HCT116 (cell line): ENCODE measurements around the gene MOV10L1. TPM values are rescaled to one million over a fixed set of nuclear protein-coding genes. Genes with fewer than 3 reads are reported as not detected.

ENCODE experiments used
- ATAC-seq: fragments of 200-7000 bp; cut with Tn5 transposase; 2 replicates; pipeline ENCODE4 v1.9.1; 2020; ENCODE audit warnings: mild to moderate bottlenecking, moderate library complexity
- BruUV-seq: library from RNA; stranded (reverse); fragments of 400-500 nt; replicated peaks from 2 replicates; lab custom pipeline; 2021; lab: Mats Ljungman, UMichigan
- CTCF ChIA-PET: fragments of 300-600 bp; sonication (Branson Sonifier 250); formaldehyde crosslinking; loops from one replicate; lab custom pipeline; 2021; ENCODE audit warnings: antibody characterized with exemption; lab: Charles Lee
- POLR2A ChIA-PET: fragments of 300-600, 350-600 bp; sonication (Branson Sonifier 250); formaldehyde crosslinking; loops from one replicate; lab custom pipeline; 2021; ENCODE audit warnings: antibody characterized with exemption; lab: Charles Lee
- RAD21 ChIA-PET, 2 experiments: fragments of 300-600 bp; sonication (Branson Sonifier 250); formaldehyde crosslinking; loops; one replicate each; lab custom pipeline; 2023; ENCODE audit warnings: low total read pairs in 2 of 2; ENCODE audit not compliant: uncharacterized antibody in 2 of 2, unreplicated experiment in 2 of 2, low non-redundant PET in 1 of 2; lab: Charles Lee
- DNase-seq: peaks from one replicate; pipeline ENCODE4 v3.0.0-alpha.2; 2010; ENCODE audit warnings: low read depth, low spot score
- H2AFZ ChIP-seq: fragments of 200-600 bp; shearing (Covaris generic), sonication (generic); 2 replicates; pipeline ENCODE4 v1.6.1; 2017; ENCODE audit warnings: low read depth, mixed run types, mixed read lengths, antibody characterized with exemption, low read length; ENCODE audit not compliant: poor library complexity, severe bottlenecking
- H3K27ac ChIP-seq: 2 replicates; pipeline ENCODE4 v1.5.1; 2012; ENCODE audit warnings: low read depth, low read length
- H3K27me3 ChIP-seq: fragments of 200-600 bp; sonication (generic); 2 replicates; pipeline ENCODE4 v1.6.1; 2016; ENCODE audit warnings: mixed run types, low read length, mixed read lengths; ENCODE audit not compliant: insufficient read depth
- H3K36me3 ChIP-seq, 2 experiments: fragments of 200-500 bp in 1 of 2; fragments of 200-600 bp in 1 of 2; sonication (Bioruptor generic) in 1 of 2; sonication (generic) in 1 of 2; 2 replicates each; pipeline versions ENCODE4 v1.5.1 to v1.6.1; 2014 to 2016; ENCODE audit warnings: low read length in 2 of 2, inconsistent platforms in 1 of 2, mixed read lengths in 1 of 2, mixed run types in 1 of 2; ENCODE audit not compliant: insufficient read depth in 2 of 2, control insufficient read depth in 1 of 2
- H3K4me1 ChIP-seq, 2 experiments: fragments of 200-600 bp in 1 of 2; sonication (generic) in 1 of 2; 2 replicates each; pipeline versions ENCODE4 v1.5.1 to v1.6.1; 2012 to 2017; ENCODE audit warnings: low read length in 2 of 2, inconsistent platforms in 1 of 2, mild to moderate bottlenecking in 1 of 2, mixed read lengths in 1 of 2, mixed run types in 1 of 2, moderate library complexity in 1 of 2; ENCODE audit not compliant: insufficient read depth in 2 of 2, control insufficient read depth in 1 of 2
- H3K4me2 ChIP-seq: fragments of 200-600 bp; sonication (generic); 2 replicates; pipeline ENCODE4 v1.6.1; 2017; ENCODE audit warnings: mixed run types, low read length, mixed read lengths
- H3K4me3 ChIP-seq, 2 experiments: fragments of 200-600 bp in 1 of 2; sonication (generic) in 1 of 2; replicated peaks in 1 of 2; 2 replicates each; pipeline ENCODE4 v1.5.1; 2011 to 2016; ENCODE audit warnings: low read length in 2 of 2, control low read depth in 1 of 2, low read depth in 1 of 2, mild to moderate bottlenecking in 1 of 2, mixed read lengths in 1 of 2, mixed run types in 1 of 2
- H3K79me2 ChIP-seq: fragments of 200-600 bp; sonication (generic); 2 replicates; pipeline ENCODE4 v1.6.1; 2017; ENCODE audit warnings: mild to moderate bottlenecking, mixed run types, low read length, moderate library complexity, mixed read lengths; ENCODE audit not compliant: insufficient read depth
- H3K9ac ChIP-seq: fragments of 200-600 bp; sonication (generic); 2 replicates; pipeline ENCODE4 v1.6.1; 2016; ENCODE audit warnings: low read length, mixed read lengths
- H3K9me2 ChIP-seq: fragments of 200-600 bp; sonication (generic), shearing (Covaris generic); 2 replicates; pipeline ENCODE4 v1.6.1; 2017; ENCODE audit warnings: mixed run types, mild to moderate bottlenecking, moderate library complexity; ENCODE audit not compliant: insufficient read depth
- H3K9me3 ChIP-seq, 2 experiments: fragments of 200-500 bp in 1 of 2; fragments of 200-600 bp in 1 of 2; sonication (Bioruptor generic) in 1 of 2; sonication (generic) in 1 of 2; 2 replicates each; pipeline ENCODE4 v1.6.1; 2014 to 2017; ENCODE audit warnings: low read length in 2 of 2, mixed read lengths in 2 of 2, inconsistent platforms in 1 of 2, low read depth in 1 of 2, mild to moderate bottlenecking in 1 of 2, mixed run types in 1 of 2, moderate library complexity in 1 of 2; ENCODE audit not compliant: control insufficient read depth in 1 of 2, insufficient read depth in 1 of 2
- H4K20me1 ChIP-seq: fragments of 200-600 bp; sonication (generic), shearing (Covaris generic); 2 replicates; pipeline ENCODE4 v1.6.1; 2017; ENCODE audit warnings: mixed run types, mild to moderate bottlenecking, moderate library complexity; ENCODE audit not compliant: insufficient read depth
- EZH2 ChIP-seq: fragments of 200-600 bp; sonication (generic); IDR thresholded peaks from 2 replicates; pipeline ENCODE4 v1.6.1; 2017; ENCODE audit warnings: antibody characterized with exemption, mixed run types
- EZH2phosphoT487 ChIP-seq: fragments of 200-600 bp; IDR thresholded peaks from 2 replicates; pipeline ENCODE4 v1.6.1; 2018; ENCODE audit warnings: antibody characterized with exemption, borderline replicate concordance
- POLR2AphosphoS5 ChIP-seq: IDR thresholded peaks from 2 replicates; pipeline ENCODE4 v1.6.1; 2011; ENCODE audit warnings: mild to moderate bottlenecking, low read depth, low read length, moderate library complexity
- RAD21 ChIP-seq: IDR thresholded peaks from 2 replicates; pipeline ENCODE4 v1.6.1; 2012; ENCODE audit warnings: low read depth, mild to moderate bottlenecking
- SIN3A ChIP-seq: IDR thresholded peaks from 2 replicates; pipeline ENCODE4 v1.6.1; 2012; ENCODE audit warnings: low read depth
- TCF7L2 ChIP-seq: IDR thresholded peaks from 2 replicates; pipeline ENCODE4 v1.7.0; 2011; ENCODE audit warnings: borderline replicate concordance, inconsistent platforms; ENCODE audit not compliant: insufficient read depth, insufficient read length; ENCODE audit errors: extremely low read depth
- ZFX ChIP-seq: fragments of 450-650 bp; IDR thresholded peaks from 2 replicates; pipeline ENCODE4 v1.6.1; 2017
- intact Hi-C: fragments of 100-400 bp; cut with micrococcal nuclease; formaldehyde crosslinking; loops from 2 replicates; pipeline ENCODE4 v1.10.0; 2022
- total RNA-seq: library from RNA; stranded (reverse); gene quantifications from one replicate; pipeline ENCODE4 v1.2.1, GENCODE V29; 2021; ENCODE audit not compliant: unreplicated experiment
- TF ChIP-seq, protein P1 (sequence below): IDR thresholded peaks from 2 replicates; pipeline ENCODE4 v1.6.1; 2012; ENCODE audit warnings: low read depth

MOV10L1 gene
- total RNA-seq, 1 experiment from 2014 or later, result not detected

DNA sequence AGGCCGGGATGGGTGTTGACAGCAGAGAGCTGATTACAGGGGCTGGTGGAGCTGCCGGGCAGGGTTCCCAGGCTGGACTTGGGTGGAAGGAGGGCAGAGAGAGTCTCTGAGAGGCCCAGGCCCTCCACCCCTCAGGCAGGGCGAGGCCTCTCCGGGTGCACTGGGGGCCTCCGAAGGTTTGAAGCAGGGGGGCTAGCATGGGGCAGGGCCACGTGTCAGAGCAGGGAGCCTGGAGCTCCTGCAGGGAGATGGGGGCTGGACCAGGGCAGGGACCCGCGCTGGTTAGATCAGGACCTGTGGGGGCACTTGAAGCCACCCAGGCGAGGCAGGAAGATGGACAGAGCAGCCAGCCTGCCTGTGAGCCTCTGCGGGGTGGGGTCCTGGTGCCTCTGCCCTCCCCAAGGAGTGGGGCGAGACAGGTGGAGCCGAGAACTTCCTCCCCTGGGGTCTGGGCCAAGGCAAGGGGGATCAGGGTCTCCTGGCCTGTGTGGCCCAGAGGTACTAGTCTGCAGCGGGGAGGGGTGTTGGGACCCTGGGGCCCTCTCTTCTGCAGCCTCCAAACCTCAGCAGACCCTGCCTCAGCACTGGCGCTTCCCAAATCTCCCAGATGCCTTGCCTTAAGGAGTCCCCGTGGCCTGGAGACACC, 81.6 kb downstream of the MOV10L1 start:
- DNase-seq (no peak), ATAC-seq (no peak)
- TF ChIP-seq POLR2AphosphoS5 (no peak), EZH2phosphoT487 (no peak), TCF7L2 (no peak), ZFX (no peak), RAD21 (no peak), EZH2 (no peak), SIN3A (no peak)
- TF ChIP-seq, protein P1, sequence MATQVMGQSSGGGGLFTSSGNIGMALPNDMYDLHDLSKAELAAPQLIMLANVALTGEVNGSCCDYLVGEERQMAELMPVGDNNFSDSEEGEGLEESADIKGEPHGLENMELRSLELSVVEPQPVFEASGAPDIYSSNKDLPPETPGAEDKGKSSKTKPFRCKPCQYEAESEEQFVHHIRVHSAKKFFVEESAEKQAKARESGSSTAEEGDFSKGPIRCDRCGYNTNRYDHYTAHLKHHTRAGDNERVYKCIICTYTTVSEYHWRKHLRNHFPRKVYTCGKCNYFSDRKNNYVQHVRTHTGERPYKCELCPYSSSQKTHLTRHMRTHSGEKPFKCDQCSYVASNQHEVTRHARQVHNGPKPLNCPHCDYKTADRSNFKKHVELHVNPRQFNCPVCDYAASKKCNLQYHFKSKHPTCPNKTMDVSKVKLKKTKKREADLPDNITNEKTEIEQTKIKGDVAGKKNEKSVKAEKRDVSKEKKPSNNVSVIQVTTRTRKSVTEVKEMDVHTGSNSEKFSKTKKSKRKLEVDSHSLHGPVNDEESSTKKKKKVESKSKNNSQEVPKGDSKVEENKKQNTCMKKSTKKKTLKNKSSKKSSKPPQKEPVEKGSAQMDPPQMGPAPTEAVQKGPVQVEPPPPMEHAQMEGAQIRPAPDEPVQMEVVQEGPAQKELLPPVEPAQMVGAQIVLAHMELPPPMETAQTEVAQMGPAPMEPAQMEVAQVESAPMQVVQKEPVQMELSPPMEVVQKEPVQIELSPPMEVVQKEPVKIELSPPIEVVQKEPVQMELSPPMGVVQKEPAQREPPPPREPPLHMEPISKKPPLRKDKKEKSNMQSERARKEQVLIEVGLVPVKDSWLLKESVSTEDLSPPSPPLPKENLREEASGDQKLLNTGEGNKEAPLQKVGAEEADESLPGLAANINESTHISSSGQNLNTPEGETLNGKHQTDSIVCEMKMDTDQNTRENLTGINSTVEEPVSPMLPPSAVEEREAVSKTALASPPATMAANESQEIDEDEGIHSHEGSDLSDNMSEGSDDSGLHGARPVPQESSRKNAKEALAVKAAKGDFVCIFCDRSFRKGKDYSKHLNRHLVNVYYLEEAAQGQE, result no peak
- peak overlapping the region; percentile 50 for H3K4me2 ChIP-seq
- H3K27ac ChIP-seq, result no peak overlapping the region
- POLR2A ChIA-PET, result no interaction called here
- no peak overlapping the region for H2AFZ ChIP-seq
- H3K9ac ChIP-seq, result no peak overlapping the region
- H3K4me1 ChIP-seq, result no peaks in the 10 kb centered on the region
- H3K27me3 ChIP-seq, result no peaks in the 10 kb centered on the region
- RAD21 ChIA-PET, result no interaction called here
- H3K36me3 ChIP-seq, result no peaks in the 10 kb centered on the region
- no peak overlapping the region for H3K4me3 ChIP-seq
- H3K9me2 ChIP-seq, result no peaks in the 10 kb centered on the region
- H3K79me2 ChIP-seq, result no peaks in the 10 kb centered on the region
- no peaks in the 10 kb centered on the region for H4K20me1 ChIP-seq
- BruUV-seq, result TSS peak; percentile 50
- no peaks in the 10 kb centered on the region for H3K9me3 ChIP-seq
- intact Hi-C loops, result no loop called here
- CTCF ChIA-PET, result no interaction called here
